Stomach (tissue), 4 donors: ENCODE results near the gene SYCP2L.

Source experiments
- CTCF ChIP-seq, 7 experiments: fragments of 450-650 bp in 4 of 7; fragments of 200-600 bp in 3 of 7; sonication (generic) in 3 of 7; IDR thresholded peaks; one replicate each; pipeline ENCODE4 v1.5.1; 2016 to 2019; ENCODE audit warnings: antibody characterized with exemption in 7 of 7, control low read depth in 2 of 7, mild to moderate bottlenecking in 1 of 7
- POLR2A ChIP-seq, 4 donors: fragments of 450-650 bp; IDR thresholded peaks; one replicate each; pipeline ENCODE4 v1.6.1; 2016; ENCODE audit warnings: antibody characterized with exemption in 4 of 4, control low read depth in 2 of 4, mild to moderate bottlenecking in 1 of 4, moderate library complexity in 1 of 4

DNA sequence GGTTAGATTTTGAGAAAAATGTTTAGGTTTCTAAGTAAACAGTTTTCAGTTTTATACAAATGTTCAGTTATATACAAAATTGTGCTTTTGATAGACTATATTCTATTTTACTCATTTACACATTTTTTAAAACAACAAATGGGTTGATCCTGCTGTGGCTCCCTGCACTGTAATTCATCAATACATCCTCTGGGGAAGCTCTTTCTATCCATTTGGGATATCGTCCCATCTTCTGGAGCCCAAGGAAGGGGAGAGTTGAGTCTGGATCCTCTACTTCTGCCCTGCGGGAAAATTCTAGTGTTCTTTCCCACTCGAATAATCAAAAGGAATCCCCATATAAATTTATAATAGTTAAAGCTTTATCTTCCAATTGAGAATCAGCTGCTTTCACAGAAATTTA, 75.0 kb downstream of the SYCP2L start:
- TF ChIP-seq CTCF (IDR thresholded peaks at IDR 0.05) (no peak), POLR2A (IDR thresholded peaks at IDR 0.05) (no peak)
